ENCODE results near the gene PRR23A.
"Not testable (repeated sequence)": the region's sequence is repeated elsewhere in the genome, so short reads cannot be mapped to it uniquely, and the experiment has no call there.

Gene PRR23A

DNA sequence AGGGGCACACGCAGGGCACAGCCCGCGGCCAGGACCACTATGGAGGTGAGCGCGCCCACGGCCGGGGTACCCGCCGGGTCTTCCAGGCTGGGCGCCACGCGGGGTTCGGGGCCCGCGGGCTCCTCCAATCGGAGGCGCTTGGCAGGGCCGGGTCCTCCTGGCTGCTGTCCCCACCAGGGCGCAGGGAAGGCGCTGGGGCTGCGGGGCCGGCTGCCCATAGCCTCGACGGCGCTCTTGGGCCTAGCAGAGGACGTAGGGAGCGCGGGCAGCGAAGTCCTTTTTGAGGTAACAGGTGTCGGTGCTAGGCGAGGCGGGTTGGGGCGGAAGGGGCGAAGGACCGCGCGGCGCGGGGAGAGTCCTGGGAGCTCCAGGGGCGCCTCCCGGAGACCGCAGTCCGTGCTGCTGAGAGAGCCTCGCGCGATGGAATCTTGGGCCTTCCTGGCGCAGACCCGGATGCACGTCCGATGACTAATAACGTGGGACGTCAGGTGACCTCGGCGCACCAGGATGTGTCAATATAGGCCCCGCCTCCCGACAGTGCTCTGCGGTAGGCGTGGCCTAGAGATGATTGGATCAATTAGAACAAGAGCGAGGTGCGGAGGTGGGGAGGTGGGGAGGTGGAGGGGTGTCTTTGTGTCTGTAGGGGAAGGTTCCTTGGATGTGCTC is at the start of gene PRR23A:
PRR23A (minus strand) TSS at position 218 of the 666 bp plus-strand sequence; CDS start at position 218, 0 bp downstream.
- no peak for DNase-seq

DNA sequence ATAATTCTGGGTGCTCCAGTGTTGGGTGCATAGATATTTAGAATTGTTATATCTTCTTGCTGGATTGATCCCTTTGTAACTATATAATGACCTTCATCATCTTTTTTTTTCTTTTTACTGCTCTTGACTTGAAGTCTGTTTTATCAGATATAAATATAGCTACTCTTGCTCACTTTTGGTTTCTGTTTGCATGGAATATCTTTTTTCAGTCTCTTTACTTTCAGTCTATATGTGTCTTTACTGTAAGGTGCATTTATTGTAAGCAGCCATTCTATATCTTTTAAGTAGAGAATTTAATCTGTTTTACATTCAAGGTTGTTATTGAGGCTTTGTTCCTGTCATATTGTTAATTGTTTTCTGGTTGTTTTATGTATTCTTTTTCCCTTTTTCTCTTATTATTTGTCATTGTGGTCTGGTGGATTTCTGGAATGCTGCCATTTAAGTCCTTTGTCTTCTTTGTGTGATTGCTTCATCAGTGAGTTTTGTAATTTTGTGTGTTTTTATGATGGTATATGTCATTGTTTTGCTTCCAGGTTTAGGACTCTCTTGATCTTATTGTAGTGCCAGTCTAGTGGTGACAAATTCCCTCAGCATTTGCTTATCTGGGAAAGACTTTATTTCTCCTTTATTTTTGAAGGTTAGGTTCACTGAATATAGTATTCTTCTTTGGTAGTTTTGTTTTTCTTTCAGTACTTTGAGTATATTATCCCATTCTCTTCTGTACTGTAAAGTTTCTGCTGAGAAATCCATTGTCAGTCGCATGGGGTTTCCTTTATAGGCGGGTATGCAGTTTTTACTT is 46.9 kb upstream of the PRR23A start:
- no peak for DNase-seq

DNA sequence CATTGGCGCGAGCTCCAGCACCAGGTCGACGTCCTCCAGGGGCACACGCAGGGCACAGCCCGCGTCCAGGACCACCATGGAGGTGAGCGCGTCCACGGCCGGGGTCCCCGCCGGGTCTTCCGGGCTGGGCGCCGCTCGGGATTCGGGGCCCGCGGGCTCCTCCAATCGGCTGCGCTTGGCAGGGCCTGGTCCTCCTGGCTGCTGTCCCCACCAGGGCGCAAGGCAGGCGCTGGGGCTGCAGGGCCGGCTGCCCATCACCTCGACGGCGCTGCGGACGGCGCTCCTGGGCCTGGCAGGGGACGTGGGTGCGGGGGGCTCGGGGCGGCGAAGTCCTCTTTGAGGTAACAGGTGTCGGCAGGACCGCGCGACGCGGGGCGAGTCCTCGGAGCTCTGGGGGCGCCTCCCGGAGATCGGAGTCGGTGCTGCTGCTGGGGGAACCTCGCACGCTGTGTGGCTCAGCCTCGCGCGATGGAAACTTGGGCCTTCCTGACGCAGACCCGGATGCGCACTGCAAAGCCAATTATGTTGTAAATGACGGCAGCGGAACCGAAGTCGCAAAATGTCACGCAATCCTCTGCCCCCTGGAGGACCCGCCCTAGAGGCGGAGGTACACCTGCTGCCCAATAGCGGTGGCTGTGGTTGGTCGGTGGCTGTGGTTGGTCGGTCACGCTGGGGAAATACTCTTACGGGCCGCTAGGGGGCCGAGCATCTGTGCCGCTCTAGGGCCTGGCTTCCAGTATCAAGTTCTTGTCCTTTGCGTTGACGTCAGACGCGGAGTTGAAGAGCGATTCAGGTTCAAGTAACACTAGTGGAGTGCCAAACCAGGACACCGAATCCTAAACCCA is 38.5 kb upstream of the PRR23A start, which contains the start of gene PRR23C:
PRR23C (minus strand) TSS at position 527 of the 845 bp plus-strand sequence; CDS start at position 255, 272 bp downstream.
- DNase-seq: no peak

DNA sequence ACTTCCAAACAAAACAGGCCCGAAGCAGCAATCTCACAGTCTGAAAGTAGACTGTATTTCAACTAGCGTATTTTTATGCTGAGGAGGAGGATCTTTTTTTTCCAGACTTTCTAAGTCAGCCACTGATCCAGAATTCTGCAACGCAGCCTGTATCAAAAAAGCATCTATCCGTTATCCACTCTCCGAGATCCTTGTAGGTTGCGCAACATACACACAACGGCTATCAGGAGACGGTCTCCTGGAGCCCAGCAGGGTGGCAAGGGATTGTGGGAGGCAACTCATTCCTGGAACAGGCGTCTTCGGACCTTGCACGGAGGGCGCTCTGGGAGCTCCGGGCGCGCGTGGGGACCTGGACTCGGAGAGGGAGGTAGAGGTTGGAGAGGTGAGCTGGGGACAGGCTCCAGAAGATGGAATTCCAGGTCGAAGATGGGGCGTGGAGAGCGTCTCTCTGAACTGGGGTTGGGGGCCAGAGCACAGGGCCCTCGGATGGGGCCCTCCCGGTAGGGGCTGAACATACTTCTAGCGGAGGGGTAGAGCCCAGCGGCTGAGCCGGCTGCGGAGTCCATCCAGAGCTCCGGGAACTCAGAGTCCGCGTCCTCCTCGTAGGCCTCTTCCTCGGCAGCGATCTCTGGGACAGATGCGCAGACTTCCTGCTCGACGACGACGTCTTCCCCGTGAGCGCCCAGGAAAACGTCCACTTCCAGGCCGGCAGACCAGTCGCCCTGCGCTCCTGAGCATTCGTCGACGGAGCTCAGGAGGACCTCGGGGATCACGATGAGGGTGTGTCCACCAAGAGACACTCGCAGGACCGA is 37.7 kb upstream of the PRR23A start:
- DNase-seq: no peak

DNA sequence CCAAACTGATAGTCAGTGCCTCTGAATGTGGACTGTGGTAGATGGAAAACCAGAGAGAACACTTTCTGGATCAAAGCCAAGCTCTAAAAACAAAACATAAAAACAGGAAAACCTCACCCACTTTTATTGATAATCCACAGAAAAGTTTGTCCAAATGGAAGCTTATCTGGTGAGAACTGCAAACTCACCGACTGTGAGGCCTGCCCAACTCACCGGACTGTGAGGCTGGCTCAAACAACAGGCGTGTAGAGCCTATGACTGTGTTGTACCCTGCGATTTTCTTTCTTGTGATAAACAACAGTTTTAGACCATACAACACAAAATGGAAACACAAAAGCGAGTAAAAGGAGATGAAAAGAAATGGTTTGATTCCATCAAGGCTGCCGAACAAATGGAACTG is 31.4 kb upstream of the PRR23A start:
- no peak for DNase-seq

DNA sequence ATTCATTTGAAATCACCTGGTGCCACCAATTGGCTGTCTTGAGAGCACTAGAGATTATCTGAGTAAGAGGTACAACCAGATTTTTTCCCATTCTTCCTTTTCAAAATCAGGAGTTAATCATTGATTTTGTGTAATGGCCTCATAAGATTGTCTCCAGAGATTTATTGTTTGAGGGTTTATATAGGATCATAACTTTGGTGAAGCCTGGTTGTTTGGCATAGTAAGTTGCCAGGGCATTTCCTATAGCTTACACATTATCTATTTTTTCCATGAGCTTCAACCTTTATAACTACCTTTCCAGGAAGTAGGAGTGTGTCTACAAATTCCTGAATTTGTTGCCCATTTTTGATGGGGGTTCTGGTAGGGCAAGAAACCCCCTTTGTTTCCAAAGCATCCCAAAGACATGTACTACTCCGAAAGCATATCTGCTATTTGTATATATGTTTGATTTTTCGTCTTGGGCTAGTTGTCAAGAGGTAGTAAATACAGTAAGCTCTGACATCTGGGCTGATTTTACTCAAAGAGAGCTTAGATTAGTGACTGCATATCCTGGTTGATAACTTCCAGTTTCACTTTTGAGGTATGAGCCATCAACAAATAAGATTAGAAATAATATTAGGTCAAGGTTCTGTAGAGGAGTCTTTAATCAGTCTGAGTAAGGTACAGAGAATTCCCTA is 26.4 kb upstream of the PRR23A start:
- no peak for DNase-seq

DNA sequence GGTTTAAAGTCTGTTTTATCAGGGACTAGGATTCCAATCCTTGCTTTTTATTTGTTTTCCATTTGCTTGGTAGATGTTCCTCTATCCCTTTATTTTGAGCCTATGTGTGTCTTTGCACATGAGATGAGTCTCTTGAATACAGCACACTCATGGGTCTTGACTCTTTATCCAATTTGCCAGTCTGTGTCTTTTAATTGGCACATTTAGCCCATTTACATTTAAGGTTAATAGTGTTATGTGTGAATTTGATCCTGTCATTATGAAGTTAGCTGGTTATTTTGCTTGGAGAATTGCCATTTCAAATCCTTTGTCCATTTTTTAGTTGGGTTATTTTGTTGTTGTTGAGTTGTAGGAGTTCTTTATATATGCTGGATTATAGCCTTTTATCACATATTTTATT is 24.5 kb upstream of the PRR23A start:
- DNase-seq: not testable (repeated sequence)

DNA sequence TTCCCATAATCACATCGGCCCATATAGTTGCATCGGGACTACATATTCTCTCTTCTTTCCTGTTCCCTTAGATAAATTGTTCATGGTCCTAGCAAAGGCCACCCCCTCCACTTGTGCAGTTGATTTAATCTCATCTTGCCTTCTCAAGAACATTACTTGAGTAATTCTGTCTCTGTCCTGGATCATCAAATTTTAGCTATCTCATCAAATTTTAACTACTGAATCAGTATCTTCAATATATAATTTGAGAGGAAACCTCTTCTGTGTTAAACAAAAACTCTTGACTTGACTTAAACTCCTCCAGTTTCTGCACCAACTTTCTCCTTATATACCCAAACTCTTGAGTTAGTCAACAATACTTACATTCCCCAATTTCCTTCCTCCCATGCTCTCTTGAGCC is 18.9 kb upstream of the PRR23A start:
- DNase-seq: no peak

DNA sequence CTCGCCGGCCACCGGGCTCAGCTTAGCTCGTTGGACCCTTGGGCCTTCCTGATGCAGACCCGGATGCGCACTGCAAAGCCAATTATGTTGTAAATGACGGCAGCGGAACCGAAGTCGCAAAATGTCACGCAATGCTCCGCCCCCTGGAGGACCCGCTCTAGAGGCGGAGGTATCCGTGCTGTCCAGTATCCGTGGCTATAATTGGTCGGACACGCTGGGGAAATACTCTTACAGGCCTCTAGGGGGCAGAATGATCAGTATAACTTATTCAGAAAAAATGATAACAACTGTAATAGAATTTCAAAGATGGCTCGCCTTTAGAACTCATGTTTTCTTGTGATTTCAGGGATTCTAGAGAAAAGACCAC is 14.8 kb upstream of the PRR23A start, which contains the start of gene PRR23B:
PRR23B (minus strand) TSS at position 59 of the 367 bp plus-strand sequence. CDS start 265 bp downstream, outside the sequence.
- DNase-seq: no peak

DNA sequence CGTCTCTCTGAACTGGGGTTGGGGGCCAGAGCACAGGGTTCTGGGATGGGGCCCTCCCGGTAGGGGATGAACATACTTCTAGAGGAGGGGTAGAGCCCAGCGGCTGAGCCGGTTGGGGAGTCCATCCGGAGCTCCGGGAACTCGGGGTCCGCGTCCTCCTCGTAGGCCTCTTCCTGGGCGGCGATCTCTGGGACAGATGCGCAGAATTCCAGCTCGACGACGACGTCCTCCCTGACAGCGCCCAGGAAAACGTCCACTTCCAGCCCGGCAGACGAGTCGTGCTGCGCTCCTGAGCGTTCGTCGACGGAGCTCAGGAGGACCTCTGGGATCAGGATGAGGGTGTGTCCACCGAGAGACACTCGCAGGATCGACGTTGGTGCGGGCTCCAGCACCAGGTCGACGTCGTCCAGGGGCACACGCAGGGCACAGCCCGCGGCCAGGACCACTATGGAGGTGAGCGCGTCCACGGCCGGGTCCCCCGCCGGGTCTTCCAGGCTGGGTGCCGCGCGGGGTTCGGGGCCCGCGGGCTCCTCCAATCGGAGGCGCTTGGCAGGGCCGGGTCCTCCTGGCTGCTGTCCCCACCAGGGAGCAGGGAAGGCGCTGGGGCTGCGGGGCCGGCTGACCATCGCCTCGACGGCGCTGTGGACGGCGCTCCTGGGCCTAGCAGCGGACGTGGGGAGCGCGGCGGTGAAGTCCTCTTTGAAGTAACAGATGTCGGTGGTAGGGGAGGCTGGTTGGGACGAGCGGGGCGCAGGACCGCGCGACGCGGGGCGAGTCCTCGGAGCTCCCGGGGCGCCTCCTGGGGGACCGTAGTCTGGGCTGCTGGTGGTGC is 14.2 kb upstream of the PRR23A start:
- DNase-seq: no peak

DNA sequence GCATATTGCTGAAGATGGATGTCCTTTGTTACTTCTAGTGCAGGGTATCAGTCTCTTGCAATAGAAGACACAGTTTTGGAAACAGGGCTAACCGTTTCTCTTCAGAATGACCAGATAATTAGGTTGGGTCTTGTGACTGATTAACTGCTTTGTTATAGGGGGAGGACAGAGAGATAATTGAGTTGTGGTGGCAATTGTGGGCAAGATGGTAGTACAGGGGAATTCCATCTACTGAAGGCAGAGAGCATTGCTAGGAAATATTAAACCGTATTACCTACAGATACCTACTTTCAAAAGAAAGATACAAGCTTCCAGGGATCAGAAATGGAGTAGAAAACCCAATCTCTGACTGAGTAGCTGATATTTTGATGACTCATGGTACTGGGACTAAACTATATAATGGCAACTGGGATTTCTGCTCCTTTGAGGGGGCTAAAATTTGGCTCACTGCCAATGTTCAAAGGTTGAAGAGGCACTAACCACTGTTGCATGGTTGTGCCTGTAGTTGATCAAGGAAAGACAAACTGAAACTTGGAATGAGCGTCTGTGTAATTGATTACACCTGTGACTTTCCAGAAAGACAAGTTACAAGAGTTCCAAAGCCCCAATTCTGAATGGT is 10.5 kb upstream of the PRR23A start:
- no peak for DNase-seq

DNA sequence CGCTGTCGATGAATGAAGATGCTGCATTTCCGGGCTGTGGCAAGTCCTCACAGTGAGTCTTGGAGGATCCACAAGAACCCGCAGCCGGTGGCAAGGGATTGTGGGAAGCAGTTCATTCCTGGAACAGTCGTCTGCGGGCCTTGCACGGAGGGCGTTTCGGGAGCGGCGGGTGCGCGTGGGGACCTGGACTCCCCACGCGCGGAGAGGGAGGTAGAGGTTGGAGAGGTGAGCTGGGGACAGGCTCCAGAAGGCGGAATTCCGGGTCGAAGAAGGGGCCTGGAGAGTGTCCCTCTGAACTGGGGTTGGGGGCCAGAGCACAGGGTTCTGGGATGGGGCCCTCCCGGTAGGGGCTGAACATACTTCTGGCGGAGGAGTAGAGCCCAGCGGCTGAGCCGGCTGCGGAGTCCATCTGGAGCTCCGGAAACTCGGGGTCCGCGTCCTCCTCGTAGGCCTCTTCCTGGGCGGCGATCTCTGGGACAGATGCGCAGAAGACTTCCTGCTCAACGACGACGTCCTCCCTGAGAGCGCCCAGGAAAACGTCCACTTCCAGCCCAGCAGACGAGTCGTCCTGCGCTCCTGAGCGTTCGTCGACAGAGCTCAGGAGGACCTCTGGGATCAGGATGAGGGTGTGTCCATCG is 593 bp downstream of the PRR23A start:
- DNase-seq: no peak

DNA sequence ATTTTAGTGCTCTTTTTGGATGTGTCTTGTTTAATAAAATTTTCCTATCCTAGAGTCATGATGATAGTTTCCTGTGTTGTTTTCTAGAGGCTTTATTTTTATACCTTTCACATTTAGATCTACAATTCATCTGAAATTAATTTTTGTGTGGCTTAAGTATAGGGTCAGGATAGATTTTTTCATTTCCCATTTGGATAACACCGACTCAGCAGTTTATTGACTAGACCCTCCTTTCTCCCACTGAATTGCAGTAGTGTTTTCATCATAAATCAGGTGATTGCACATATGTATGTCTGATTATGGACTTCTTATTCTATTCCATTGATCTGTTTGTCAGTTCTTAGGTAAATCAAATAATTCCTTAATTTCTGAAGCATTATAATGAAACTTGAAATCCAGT is 10.4 kb downstream of the PRR23A start:
- no peak for DNase-seq

DNA sequence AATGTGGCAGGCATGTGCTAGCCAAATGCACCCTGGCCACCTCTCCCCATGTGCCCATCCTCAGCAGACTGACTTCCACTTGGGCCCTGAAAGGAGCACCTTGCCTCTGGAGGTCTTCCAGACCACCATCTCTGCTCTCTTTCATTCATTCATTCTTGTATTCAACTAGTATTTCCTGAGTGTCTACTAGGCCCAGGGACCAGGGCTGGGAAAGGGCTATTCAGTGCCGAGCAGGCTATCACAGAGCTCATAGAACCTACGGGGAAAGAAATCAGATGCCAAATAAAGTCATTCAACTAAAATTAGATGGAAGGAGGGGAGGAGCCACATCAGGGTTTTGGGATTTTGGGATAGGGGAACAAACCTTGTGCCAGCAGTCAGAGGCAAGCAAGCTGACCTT is 18.9 kb downstream of the PRR23A start:
- DNase-seq: no peak

DNA sequence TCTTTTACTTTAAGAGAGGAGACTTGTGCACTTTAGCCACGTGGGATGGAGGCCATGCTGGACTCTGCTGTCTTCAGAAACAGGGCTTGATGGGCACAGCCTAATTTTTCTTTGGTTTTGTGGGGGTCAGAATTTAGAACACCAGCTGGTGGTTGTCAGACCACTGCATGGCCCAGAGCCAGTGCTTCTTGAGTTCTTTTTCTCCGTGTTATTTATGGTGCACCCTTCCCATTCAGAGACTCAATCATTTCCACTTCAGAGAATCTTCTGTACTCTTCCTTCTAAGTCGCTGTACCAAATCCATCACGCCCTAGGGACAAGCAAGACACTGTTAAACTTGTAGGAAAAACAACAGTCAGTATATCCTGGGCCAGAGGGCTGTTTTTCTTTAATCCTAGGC is 20.1 kb downstream of the PRR23A start:
- no peak for DNase-seq

DNA sequence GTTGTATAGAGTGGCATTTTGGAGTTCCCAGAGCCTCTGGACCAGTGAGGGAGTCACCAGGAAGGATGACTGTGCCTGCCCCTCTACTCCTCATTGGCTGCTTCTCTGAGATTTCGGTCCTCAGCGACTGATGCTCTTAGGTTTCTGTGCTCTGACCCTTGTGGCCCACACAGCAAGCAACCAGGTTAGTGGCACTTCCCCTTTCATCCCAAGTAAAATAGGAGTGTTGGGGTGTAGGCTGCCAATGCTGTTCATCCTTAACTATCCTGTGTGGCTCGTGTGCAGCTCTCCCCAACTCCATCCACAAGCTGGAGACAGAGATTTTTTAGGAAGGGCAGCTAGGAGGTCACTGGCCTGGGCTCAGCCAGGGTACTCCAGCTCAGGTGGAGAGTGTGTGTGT is 21.3 kb downstream of the PRR23A start:
- DNase-seq: no peak

DNA sequence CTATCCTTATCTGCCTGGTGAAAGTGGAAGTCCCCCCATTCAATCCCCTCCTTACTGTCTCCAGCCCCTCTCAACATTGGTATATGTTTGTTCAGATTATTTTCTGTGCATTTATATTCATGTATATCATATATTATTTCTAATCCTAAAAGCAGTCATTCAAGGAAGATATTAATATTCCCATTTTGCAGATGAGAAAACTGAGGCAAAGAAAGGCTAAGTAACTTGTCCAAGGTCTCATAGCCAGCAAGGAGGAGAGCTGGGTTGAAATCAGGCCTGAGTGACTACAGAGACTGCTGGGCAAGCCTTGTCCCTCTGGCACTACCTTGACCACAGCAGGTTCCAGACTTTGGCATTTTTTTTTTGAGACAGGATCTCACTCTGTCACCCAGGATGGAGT is 30.0 kb downstream of the PRR23A start:
- DNase-seq: no peak

DNA sequence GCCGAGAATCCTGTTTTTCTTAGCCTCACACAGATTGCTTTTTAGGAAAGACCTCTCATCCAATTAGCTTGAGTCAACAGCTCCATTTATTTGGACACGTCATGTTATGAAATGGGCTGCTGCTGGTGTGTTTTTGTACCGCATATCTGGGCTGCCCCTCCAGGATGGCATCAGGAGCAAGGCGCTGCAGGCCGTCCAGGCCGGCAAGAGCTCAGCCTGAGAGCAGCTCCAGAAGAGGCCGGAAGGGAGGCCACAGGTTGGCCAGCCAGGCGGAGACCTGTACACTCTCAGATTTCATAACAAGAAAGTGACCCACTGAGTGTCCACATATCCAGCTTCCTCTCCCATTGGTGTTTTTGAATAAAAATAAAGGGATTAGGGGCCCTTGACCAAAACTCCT is 30.7 kb downstream of the PRR23A start:
- DNase-seq: no peak

DNA sequence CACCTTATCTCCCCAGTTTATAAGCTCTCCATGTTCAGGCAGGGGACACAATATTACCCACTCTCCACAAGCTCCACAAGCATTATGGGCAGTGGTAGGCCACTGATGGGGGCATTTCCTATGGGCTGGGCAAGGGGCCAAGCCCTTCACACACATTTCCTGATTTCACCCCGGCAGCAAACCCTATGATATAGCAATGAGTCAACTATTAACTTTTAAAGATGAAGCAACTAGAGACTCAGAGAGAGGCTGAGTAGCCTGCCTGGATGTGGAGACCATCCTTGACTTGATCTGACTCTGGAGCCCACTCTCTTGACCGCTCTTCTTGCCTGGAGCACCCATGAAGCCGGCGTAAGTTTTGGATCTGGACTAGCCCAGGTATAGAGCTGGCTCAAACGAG is 31.6 kb downstream of the PRR23A start:
- DNase-seq: no peak

DNA sequence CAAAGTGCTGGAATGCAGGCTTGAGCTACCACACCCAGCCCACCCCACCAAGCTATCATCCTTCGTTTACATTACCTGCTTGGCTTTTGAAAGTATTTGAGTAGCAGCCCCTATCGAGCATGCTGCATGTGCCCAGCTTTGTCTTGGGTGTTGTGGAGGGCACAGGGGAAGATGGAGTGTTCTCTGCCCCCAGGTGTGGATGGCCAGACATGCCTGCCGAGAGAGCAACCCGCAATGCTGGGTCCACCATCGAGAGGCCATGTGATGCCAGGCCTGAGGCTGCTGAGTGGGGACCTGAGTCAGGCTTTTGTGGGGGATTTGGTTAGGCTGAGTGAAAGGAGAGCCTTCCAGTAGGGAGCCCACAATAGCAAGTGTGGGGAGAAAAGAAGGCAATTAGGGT is 33.1 kb downstream of the PRR23A start:
- DNase-seq: no peak
